AG09309 (cell line): ENCODE results near the gene CSGALNACT2.

ENCODE experiments used
- DNase-seq: peaks from one replicate; pipeline ENCODE4 v3.0.0-alpha.2; 2010; ENCODE audit warnings: low read depth
- H3K4me3 ChIP-seq: 2 replicates; pipeline ENCODE4 v1.5.1; 2011; ENCODE audit warnings: mild to moderate bottlenecking, low read depth, low read length, moderate library complexity; ENCODE audit not compliant: control insufficient read depth
- TF ChIP-seq, protein P1 (sequence below): IDR thresholded peaks from 2 replicates; pipeline ENCODE4 v1.5.1; 2011; ENCODE audit warnings: mild to moderate bottlenecking, low read depth, low read length, inconsistent platforms; ENCODE audit not compliant: insufficient read depth, control insufficient read depth; ENCODE audit errors: missing control alignments

Gene CSGALNACT2, protein sequence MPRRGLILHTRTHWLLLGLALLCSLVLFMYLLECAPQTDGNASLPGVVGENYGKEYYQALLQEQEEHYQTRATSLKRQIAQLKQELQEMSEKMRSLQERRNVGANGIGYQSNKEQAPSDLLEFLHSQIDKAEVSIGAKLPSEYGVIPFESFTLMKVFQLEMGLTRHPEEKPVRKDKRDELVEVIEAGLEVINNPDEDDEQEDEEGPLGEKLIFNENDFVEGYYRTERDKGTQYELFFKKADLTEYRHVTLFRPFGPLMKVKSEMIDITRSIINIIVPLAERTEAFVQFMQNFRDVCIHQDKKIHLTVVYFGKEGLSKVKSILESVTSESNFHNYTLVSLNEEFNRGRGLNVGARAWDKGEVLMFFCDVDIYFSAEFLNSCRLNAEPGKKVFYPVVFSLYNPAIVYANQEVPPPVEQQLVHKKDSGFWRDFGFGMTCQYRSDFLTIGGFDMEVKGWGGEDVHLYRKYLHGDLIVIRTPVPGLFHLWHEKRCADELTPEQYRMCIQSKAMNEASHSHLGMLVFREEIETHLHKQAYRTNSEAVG

DNA sequence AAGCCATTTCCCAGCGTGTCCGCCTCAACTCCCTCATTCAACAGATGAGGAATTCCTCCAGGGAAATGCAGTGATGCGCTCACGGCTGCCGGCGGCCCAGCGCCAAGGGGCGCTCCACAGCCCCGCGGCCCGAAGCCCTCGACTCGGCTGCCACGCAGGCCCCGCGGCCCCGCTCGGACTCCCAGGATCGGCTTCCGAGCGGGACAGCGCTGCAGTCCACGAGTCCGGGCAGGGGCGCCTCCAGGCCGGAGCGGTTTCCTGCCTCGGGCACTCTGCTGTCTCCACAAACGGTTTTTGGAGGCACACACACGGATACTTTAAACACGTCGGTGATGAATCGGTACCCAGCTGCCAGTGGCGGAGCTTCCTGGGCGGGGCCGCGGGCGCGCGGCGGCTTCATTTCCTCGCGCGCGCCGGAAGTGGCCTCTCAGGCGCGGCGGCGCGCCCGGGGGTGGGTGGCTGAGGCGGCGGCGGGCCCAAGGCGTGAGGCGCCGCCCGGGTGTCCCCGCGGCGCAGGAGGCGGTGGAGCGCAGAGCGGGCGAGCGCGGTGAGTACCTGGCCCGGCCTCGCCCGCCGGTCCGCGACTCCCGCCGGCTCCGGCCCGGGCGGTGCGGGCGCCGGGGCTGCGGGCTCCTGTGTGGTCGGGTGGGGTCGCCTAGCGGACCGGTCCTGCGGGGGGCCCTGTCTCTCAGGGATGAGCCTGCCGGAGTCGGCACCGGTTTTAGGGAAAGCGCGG is at the start of gene CSGALNACT2:
CSGALNACT2 (plus strand) TSS at position 425 of the 736 bp plus-strand sequence. CDS start 16,705 bp downstream, outside the sequence.
- TF ChIP-seq, protein P1, sequence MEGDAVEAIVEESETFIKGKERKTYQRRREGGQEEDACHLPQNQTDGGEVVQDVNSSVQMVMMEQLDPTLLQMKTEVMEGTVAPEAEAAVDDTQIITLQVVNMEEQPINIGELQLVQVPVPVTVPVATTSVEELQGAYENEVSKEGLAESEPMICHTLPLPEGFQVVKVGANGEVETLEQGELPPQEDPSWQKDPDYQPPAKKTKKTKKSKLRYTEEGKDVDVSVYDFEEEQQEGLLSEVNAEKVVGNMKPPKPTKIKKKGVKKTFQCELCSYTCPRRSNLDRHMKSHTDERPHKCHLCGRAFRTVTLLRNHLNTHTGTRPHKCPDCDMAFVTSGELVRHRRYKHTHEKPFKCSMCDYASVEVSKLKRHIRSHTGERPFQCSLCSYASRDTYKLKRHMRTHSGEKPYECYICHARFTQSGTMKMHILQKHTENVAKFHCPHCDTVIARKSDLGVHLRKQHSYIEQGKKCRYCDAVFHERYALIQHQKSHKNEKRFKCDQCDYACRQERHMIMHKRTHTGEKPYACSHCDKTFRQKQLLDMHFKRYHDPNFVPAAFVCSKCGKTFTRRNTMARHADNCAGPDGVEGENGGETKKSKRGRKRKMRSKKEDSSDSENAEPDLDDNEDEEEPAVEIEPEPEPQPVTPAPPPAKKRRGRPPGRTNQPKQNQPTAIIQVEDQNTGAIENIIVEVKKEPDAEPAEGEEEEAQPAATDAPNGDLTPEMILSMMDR: no peak
- DNase-seq: peak; percentile 52
- peak within 1 kb of the TSS; percentile 78 for H3K4me3 ChIP-seq

DNA sequence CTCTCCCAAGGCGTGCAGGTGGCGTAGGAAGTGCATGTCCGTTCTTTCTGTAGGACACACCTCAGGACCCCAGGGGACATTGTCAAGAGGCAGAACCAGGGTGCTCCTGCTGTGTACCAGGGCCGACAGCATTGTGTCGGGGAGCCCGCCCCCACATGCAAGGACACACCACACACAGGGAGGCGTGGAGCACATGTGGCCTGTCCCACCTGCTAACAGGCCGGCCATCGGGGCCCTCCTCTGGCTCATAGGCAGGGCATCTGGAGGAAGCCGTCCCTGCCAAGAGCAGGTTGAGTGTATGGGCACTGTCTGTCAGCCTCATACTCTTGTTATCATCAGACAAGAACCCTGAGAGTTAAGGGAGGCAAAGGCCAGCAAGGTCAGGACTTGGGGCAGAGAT is 48.7 kb upstream of the CSGALNACT2 start:
- no peak overlapping the region for H3K4me3 ChIP-seq
- no peak for DNase-seq
- TF ChIP-seq, protein P1: no peak

DNA sequence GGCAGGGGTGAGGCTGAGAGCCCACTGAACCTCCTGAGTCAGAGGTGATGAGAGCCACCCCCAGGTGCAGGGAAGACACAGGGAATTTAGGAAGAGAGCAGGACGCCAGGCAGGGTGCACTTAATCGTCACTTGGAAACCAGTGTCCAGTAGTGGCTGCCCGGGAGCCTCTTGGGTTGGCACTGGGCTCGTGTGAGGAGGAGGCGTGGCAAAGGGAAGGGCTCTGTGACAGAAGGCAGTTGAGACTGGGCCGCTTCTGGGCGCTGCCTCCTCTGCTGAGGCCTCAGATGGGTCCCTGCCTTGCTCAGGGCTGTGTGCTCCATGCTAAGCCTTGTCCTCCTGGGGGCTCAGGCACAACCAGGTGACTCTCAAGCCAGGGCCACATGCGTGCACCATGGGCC is 48.1 kb upstream of the CSGALNACT2 start:
- H3K4me3 ChIP-seq: no peak overlapping the region
- TF ChIP-seq, protein P1: no peak
- DNase-seq: no peak

DNA sequence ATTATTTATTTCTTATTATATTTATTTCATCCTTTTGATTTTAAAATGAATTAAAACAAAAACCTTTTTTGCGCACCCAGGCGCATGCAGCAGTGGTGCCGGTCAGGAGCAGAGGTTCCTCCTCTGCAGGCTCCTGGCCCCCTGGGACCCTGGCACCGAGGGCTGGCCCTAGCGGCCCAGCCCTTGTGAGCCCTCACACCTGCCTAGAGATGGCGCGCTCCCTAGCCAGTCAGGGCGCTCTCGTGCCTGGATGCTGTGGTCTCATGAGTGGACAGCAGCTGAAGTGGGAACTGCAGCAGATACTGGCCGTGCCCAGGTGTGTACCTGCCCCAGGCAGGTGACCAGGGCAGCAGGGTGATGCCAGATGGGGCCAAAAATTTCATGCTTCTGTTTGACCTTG is 47.6 kb upstream of the CSGALNACT2 start:
- DNase-seq: no peak
- no peak overlapping the region for H3K4me3 ChIP-seq
- TF ChIP-seq, protein P1: no peak

DNA sequence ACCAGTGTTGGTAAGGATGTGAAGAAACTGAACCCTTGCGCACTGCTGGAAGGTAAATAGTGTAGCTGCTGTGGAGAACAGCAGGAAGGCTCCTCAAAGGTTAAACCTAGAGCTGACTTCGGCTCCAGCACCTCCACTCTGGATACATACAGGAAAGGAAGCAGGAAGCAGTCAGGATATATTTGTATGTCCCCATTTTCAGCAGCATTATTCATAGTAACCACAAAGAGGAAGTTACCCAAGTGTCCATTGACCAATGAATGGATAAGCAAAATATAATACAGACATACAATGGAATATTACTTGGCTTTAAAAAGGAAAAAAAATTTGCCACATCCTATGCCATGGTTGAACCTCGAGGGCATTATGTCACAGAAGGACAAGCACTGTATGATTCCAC is 46.4 kb upstream of the CSGALNACT2 start:
- DNase-seq: no peak
- no peak overlapping the region for H3K4me3 ChIP-seq
- TF ChIP-seq, protein P1: no peak

DNA sequence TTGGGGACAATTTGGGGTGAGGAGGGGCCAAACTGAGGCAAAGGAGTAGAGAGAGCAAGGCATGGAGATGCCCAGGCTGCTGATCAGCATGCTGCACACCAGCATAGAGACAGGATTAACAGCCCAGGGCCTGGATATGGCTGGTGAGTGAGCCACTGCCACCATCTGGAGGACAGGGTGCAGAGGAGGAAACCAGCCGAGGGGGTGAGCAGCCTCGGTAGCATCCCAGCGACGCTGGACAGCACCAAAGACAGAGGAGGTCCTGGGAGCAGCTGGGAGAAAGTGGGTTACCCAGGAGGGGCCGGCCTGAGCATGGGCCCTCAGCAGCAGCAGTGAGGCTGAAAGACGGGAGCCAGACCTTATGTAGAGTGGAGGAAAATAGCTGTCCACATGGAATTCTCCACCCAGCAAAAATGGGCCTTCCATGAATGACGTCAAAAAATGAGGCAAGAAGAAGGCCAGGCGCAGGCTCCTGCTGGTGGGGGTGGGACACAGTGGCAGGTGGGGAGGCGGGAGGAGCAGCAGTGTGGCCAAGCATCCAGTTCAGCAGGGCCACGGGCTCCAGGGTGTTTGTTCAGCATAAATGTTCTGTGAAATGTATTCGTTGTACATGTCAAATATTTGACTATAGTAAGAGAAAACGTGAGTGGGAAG is 44.7 kb upstream of the CSGALNACT2 start:
- DNase-seq: no peak
- no peak overlapping the region for H3K4me3 ChIP-seq
- TF ChIP-seq, protein P1: no peak
